Gastrocnemius medialis (tissue), 4 donors: Measurements from ENCODE around the gene GYPA. TPM values are rescaled to one million over a fixed set of nuclear protein-coding genes. Genes with fewer than 3 reads are reported as not detected.
"Not testable (repeated sequence)": the region's sequence is repeated elsewhere in the genome, so short reads cannot be mapped to it uniquely, and the experiment has no call there.

ENCODE experiments used
- ATAC-seq, 2 donors: fragments of 150-250 bp; one replicate each; pipeline ENCODE4 v1.9.1; 2016
- DNase-seq, 2 donors: peaks; one replicate each; pipeline ENCODE4 v3.0.0-alpha.2; 2019
- H3K27ac ChIP-seq, 4 donors: fragments of 200-600 bp; sonication (generic); 1 replicate in 1 of 4; 2 replicates in 3 of 4; pipeline ENCODE4 v1.5.1; 2016 to 2018; ENCODE audit warnings: mild to moderate bottlenecking in 2 of 4, moderate library complexity in 1 of 4
- H3K27me3 ChIP-seq, 3 donors: fragments of 200-600 bp; sonication (generic) in 2 of 3; 1 replicate in 1 of 3; 2 replicates in 2 of 3; pipeline versions ENCODE4 v1.5.1 to v1.6.0; 2016 to 2019; ENCODE audit warnings: mild to moderate bottlenecking in 1 of 3, moderate library complexity in 1 of 3
- H3K36me3 ChIP-seq, 2 donors: fragments of 200-600 bp; sonication (generic) in 1 of 2; one replicate each; pipeline ENCODE4 v1.5.1; 2017 to 2018
- H3K4me1 ChIP-seq, 2 donors: fragments of 200-600 bp; sonication (generic) in 1 of 2; one replicate each; pipeline ENCODE4 v1.5.1; 2016 to 2017; ENCODE audit warnings: mild to moderate bottlenecking in 2 of 2
- H3K4me3 ChIP-seq, 4 donors: fragments of 200-600 bp; sonication (generic) in 3 of 4; 1 replicate in 1 of 4; 2 replicates in 3 of 4; pipeline ENCODE4 v1.5.1; 2016 to 2019; ENCODE audit warnings: mild to moderate bottlenecking in 2 of 4
- H3K9me3 ChIP-seq, 3 donors: fragments of 200-600 bp; sonication (generic) in 2 of 3; 1 replicate in 1 of 3; 2 replicates in 2 of 3; pipeline ENCODE4 v1.5.1; 2016 to 2019
- CTCF ChIP-seq, 5 experiments: fragments of 450-650 bp in 3 of 5; fragments of 200-600 bp in 2 of 5; sonication (generic) in 2 of 5; IDR thresholded peaks in 4 of 5; conservative IDR thresholded peaks in 1 of 5; 1 replicate in 4 of 5; 2 replicates in 1 of 5; pipeline ENCODE4 v1.5.1; 2016 to 2019; ENCODE audit warnings: antibody characterized with exemption in 5 of 5, mild to moderate bottlenecking in 3 of 5, moderate library complexity in 3 of 5
- POLR2A ChIP-seq, 2 donors: fragments of 450-650 bp; IDR thresholded peaks; one replicate each; pipeline ENCODE4 v1.6.1; 2017; ENCODE audit warnings: antibody characterized with exemption in 2 of 2, mild to moderate bottlenecking in 2 of 2, moderate library complexity in 2 of 2
- in situ Hi-C, 4 donors: fragments of 200-750 bp; cut with MboI; loops; one replicate each; pipeline versions ENCODE4 v1.15.0 to v1.8.0; 2017; ENCODE audit warnings: low sequenced_read_pairs in 4 of 4
- intact Hi-C: fragments of 100-400 bp; cut with DNase I; formaldehyde crosslinking; loops from one replicate; pipeline ENCODE4 v1.15.1; 2023; ENCODE audit warnings: low total_unique reads
- total RNA-seq, 4 donors: library from RNA; depleted of rRNA; stranded (reverse); fragments of >200 nt; gene quantifications; one replicate each; pipeline versions ENCODE4 v1.1.0 to v1.2.3, GENCODE V29; 2016

The GYPA gene
- total RNA-seq, 4 donors from 2014 or later: not detected

- in situ Hi-C loops (loop anchor here (5.0 to 10.0 kb wide), 2 partner anchors 891 to 893 kb away; no protein-coding TSS in a partner anchor), intact Hi-C loops (loop anchor here (10.0 kb wide), 1 partner anchor 923 kb away; the partner anchor contains the start of genes ABCE1 and ANAPC10)
- Histone ChIP-seq H3K9me3 (no peaks in the 10 kb centered on the region), H3K4me1 (no peaks in the 10 kb centered on the region), H3K27ac (no peak overlapping the region), H3K27me3 (no peaks in the 10 kb centered on the region), H3K4me3 (no peak overlapping the region), H3K36me3 (no peaks in the 10 kb centered on the region)
- ATAC-seq: no peak
- TF ChIP-seq POLR2A (IDR thresholded peaks at IDR 0.05): no peak
- TF ChIP-seq CTCF (IDR thresholded peaks at IDR 0.05 in 4 of 5, conservative IDR thresholded peaks at IDR 0.05 in 1 of 5): no peak
- DNase-seq: no peak
Observed at GRCh38 chr4:144171697-144172096, 31.2 kb upstream of the GYPA start.

- ATAC-seq: no peak
- Histone ChIP-seq H3K27me3 (no peaks in the 10 kb centered on the region), H3K27ac (no peak overlapping the region), H3K4me3 (no peak overlapping the region), H3K4me1 (no peaks in the 10 kb centered on the region), H3K36me3 (no peaks in the 10 kb centered on the region), H3K9me3 (no peaks in the 10 kb centered on the region)
- intact Hi-C loops (no loop called here), in situ Hi-C loops (no loop called here)
- DNase-seq: no peak
- TF ChIP-seq POLR2A (IDR thresholded peaks at IDR 0.05): no peak
- TF ChIP-seq CTCF (IDR thresholded peaks at IDR 0.05 in 4 of 5, conservative IDR thresholded peaks at IDR 0.05 in 1 of 5): no peak
Observed at GRCh38 chr4:144169211-144169610, 28.7 kb upstream of the GYPA start.

GRCh38 chr4:144154044-144154443 lies 13.5 kb upstream of the GYPA start:
- no peak for TF ChIP-seq CTCF (IDR thresholded peaks at IDR 0.05 in 4 of 5, conservative IDR thresholded peaks at IDR 0.05 in 1 of 5)
- no peak for TF ChIP-seq POLR2A (IDR thresholded peaks at IDR 0.05)
- intact Hi-C loops: no loop called here
- Histone ChIP-seq H3K27me3 (no peaks in the 10 kb centered on the region), H3K36me3 (no peaks in the 10 kb centered on the region), H3K4me3 (no peak overlapping the region), H3K9me3 (no peaks in the 10 kb centered on the region), H3K27ac (no peak overlapping the region), H3K4me1 (no peaks in the 10 kb centered on the region)
- no peak for ATAC-seq
- in situ Hi-C loops: no loop called here
- DNase-seq: no peak

GRCh38 chr4:144142690-144143326 lies 2.3 kb upstream of the GYPA start:
- in situ Hi-C loops, DNase-seq, H3K9me3 ChIP-seq, H3K27ac ChIP-seq, intact Hi-C loops, H3K4me1 ChIP-seq, H3K4me3 ChIP-seq, H3K36me3 ChIP-seq, H3K27me3 ChIP-seq, ATAC-seq: not testable (repeated sequence)
- peak in 2 of 5 experiments; percentile 37 to 47 for TF ChIP-seq CTCF (IDR thresholded peaks at IDR 0.05 in 4 of 5, conservative IDR thresholded peaks at IDR 0.05 in 1 of 5)

GRCh38 chr4:144141493-144141892 lies 975 bp upstream of the GYPA start:
- H3K27me3 ChIP-seq: no peaks in the 10 kb centered on the region

GRCh38 chr4:144139991-144140390 lies 527 bp downstream of the GYPA start:
- DNase-seq, H3K27ac ChIP-seq, H3K9me3 ChIP-seq, in situ Hi-C loops, intact Hi-C loops, H3K4me1 ChIP-seq, H3K4me3 ChIP-seq, H3K36me3 ChIP-seq, ATAC-seq, H3K27me3 ChIP-seq: not testable (repeated sequence)

More at GRCh38 chr4:144141493-144141892, 975 bp upstream of the GYPA start:
- no peak for DNase-seq
- in situ Hi-C loops: no loop called here
- H3K4me1 ChIP-seq: no peaks in the 10 kb centered on the region
- no peaks in the 10 kb centered on the region for H3K36me3 ChIP-seq
- intact Hi-C loops: no loop called here
- no peak for ATAC-seq
- H3K9me3 ChIP-seq: no peaks in the 10 kb centered on the region
- H3K27ac ChIP-seq: no peak overlapping the region
- no peak overlapping the region for H3K4me3 ChIP-seq
- TF ChIP-seq CTCF (IDR thresholded peaks at IDR 0.05 in 4 of 5, conservative IDR thresholded peaks at IDR 0.05 in 1 of 5) (no peak), POLR2A (IDR thresholded peaks at IDR 0.05) (no peak)

- DNase-seq, H3K27ac ChIP-seq, H3K36me3 ChIP-seq, in situ Hi-C loops, H3K4me3 ChIP-seq, intact Hi-C loops, H3K9me3 ChIP-seq, H3K4me1 ChIP-seq, ATAC-seq, H3K27me3 ChIP-seq: not testable (repeated sequence)
Observed at GRCh38 chr4:144139547-144139946, 971 bp downstream of the GYPA start.
